Right cardiac atrium (tissue), 5 donors: ENCODE results near the gene SGPL1. TPM values are rescaled to one million over a fixed set of nuclear protein-coding genes. Genes with fewer than 3 reads are reported as not detected.
"Not testable (repeated sequence)": the region's sequence is repeated elsewhere in the genome, so short reads cannot be mapped to it uniquely, and the experiment has no call there.

Experiments used
- ATAC-seq, 2 donors: fragments of 200-7000 bp; cut with Tn5 transposase; one replicate each; pipeline versions ENCODE4 v1.8.0 to v1.9.1; 2020; ENCODE audit warnings: moderate library complexity in 2 of 2, mild to moderate bottlenecking in 1 of 2
- DNase-seq, 3 donors: peaks; one replicate each; pipeline ENCODE4 v3.0.0-alpha.2; 2020
- H3K27ac ChIP-seq: one replicate; pipeline ENCODE4 v1.5.1; 2013; ENCODE audit warnings: mild to moderate bottlenecking, low read length, control low read depth, moderate library complexity
- H3K27me3 ChIP-seq: one replicate; pipeline ENCODE4 v1.6.1; 2013; ENCODE audit not compliant: control insufficient read depth, insufficient read depth
- H3K4me1 ChIP-seq: one replicate; pipeline ENCODE4 v1.6.1; 2013; ENCODE audit warnings: low read length; ENCODE audit not compliant: control insufficient read depth, insufficient read depth
- H3K4me3 ChIP-seq: one replicate; pipeline ENCODE4 v1.5.1; 2013; ENCODE audit warnings: low read length, control low read depth
- H3K9me3 ChIP-seq: one replicate; pipeline ENCODE4 v1.6.1; 2013; ENCODE audit warnings: low read length; ENCODE audit not compliant: control insufficient read depth
- WGBS: extraction: QIAGEN DNeasy Blood & Tissue Kit; methylation state at CpG from one replicate; pipeline ENCODE4 v1.1.7; 2013; 5-methylcytosine and 5-hydroxymethylcytosine counted together
- intact Hi-C, 4 donors: fragments of 100-400 bp; cut with DNase I; formaldehyde crosslinking; loops; one replicate each; pipeline versions ENCODE4 v1.11.0 to v1.14.0; 2022 to 2023
- polyA plus RNA-seq: library from polyadenylated mRNA; stranded (reverse); fragments of 200-250 nt; gene quantifications from one replicate; pipeline ENCODE4 v1.2.3, GENCODE V29; 2013
- total RNA-seq, 4 donors: library from RNA; stranded (reverse); fragmentation: NEBNext Ultra II Directional; extraction: Animal tissue kit (Norgen Biotek cat#: 25700); gene quantifications; one replicate each; pipeline ENCODE4 v1.2.1, GENCODE V29; 2021
- donor health status: healthy with polysubstance abuse.
- donor health status: DM: no; HTN: yes; CAD: no.
- donor health status: DM: no; HTN: no; CAD: no.
- donor health status: DM: no; HTN: yes; CAD: no; lungs with severe emphysema.
- donor health status: DM: yes; HTN: yes; CAD: no.

The SGPL1 gene
- total and polyA plus RNA-seq, 5 donors: 4.2 to 20.2 (median 13.2) TPM

- no peaks in the 10 kb centered on the region for H3K4me1 ChIP-seq
- 87% methylated on average over 1 of the region's 1 CpG for WGBS
- intact Hi-C loops: no loop called here
- DNase-seq (no peak), ATAC-seq (no peak)
- no peaks in the 10 kb centered on the region for H3K27me3 ChIP-seq
- no peaks in the 10 kb centered on the region for H3K9me3 ChIP-seq
- no peak overlapping the region for H3K27ac ChIP-seq
- H3K4me3 ChIP-seq: no peak overlapping the region
Observed at GRCh38 chr10:70845816-70846215, 30.1 kb downstream of the SGPL1 start.

- 78% methylated on average over 2 of the region's 2 CpGs for WGBS
- no peaks in the 10 kb centered on the region for H3K27me3 ChIP-seq
- H3K4me1 ChIP-seq: no peaks in the 10 kb centered on the region
- no peaks in the 10 kb centered on the region for H3K9me3 ChIP-seq
- intact Hi-C loops: no loop called here
- no peak overlapping the region for H3K27ac ChIP-seq
- no peak overlapping the region for H3K4me3 ChIP-seq
- no peak for DNase-seq
- ATAC-seq: no peak
Observed at GRCh38 chr10:70846795-70847194, 31.0 kb downstream of the SGPL1 start.

- Histone ChIP-seq H3K27ac (no peak overlapping the region), H3K4me3 (no peak overlapping the region), H3K4me1 (no peaks in the 10 kb centered on the region), H3K9me3 (no peaks in the 10 kb centered on the region), H3K27me3 (no peaks in the 10 kb centered on the region)
- WGBS: 27% methylated on average over 1 of the region's 1 CpG
- ATAC-seq (no peak), DNase-seq (no peak)
- intact Hi-C loops: no loop called here
Observed at GRCh38 chr10:70847659-70848360, 32.1 kb downstream of the SGPL1 start.

- Histone ChIP-seq H3K4me1 (no peaks in the 10 kb centered on the region), H3K27ac (no peak overlapping the region), H3K9me3 (no peaks in the 10 kb centered on the region), H3K4me3 (no peak overlapping the region), H3K27me3 (no peaks in the 10 kb centered on the region)
- WGBS: 67% methylated on average over 2 of the region's 2 CpGs
- intact Hi-C loops: no loop called here
- no peak for DNase-seq
- ATAC-seq: no peak
Observed at GRCh38 chr10:70849582-70850016, 33.9 kb downstream of the SGPL1 start.

GRCh38 chr10:70850097-70850496 lies 34.3 kb downstream of the SGPL1 start:
- H3K27me3 ChIP-seq: no peaks in the 10 kb centered on the region
- no peaks in the 10 kb centered on the region for H3K9me3 ChIP-seq
- 73% methylated on average over 3 of the region's 3 CpGs for WGBS
- ATAC-seq (no peak), DNase-seq (no peak)
- no peaks in the 10 kb centered on the region for H3K4me1 ChIP-seq
- intact Hi-C loops: no loop called here
- no peak overlapping the region for H3K4me3 ChIP-seq
- H3K27ac ChIP-seq: no peak overlapping the region

- 85% methylated on average over 5 of the region's 5 CpGs for WGBS
- H3K4me3 ChIP-seq: no peak overlapping the region
- no peak for DNase-seq
- peaks cover 1% of the 10 kb centered on the region for H3K4me1 ChIP-seq
- H3K27ac ChIP-seq: no peak overlapping the region
- H3K27me3 ChIP-seq: no peaks in the 10 kb centered on the region
- H3K9me3 ChIP-seq: no peaks in the 10 kb centered on the region
- intact Hi-C loops: no loop called here
- ATAC-seq: no peak
Observed at GRCh38 chr10:70851597-70852475, 36.1 kb downstream of the SGPL1 start.

GRCh38 chr10:70853038-70853437 lies 37.3 kb downstream of the SGPL1 start:
- ATAC-seq (no peak), DNase-seq (no peak)
- H3K9me3 ChIP-seq: no peaks in the 10 kb centered on the region
- H3K4me3 ChIP-seq: no peak overlapping the region
- H3K4me1 ChIP-seq: peaks cover 1% of the 10 kb centered on the region
- H3K27ac ChIP-seq: no peak overlapping the region
- H3K27me3 ChIP-seq: no peaks in the 10 kb centered on the region
- 96% methylated on average over 4 of the region's 4 CpGs for whole genome bisulfite sequencing
- intact Hi-C loops: no loop called here

- DNase-seq (no peak), ATAC-seq (no peak)
- Histone ChIP-seq H3K4me1 (peaks cover 1% of the 10 kb centered on the region), H3K27ac (no peak overlapping the region), H3K4me3 (no peak overlapping the region), H3K9me3 (no peaks in the 10 kb centered on the region), H3K27me3 (no peaks in the 10 kb centered on the region)
- WGBS: 92% methylated on average over 1 of the region's 1 CpG
- intact Hi-C loops: no loop called here
Observed at GRCh38 chr10:70853457-70853856, 37.7 kb downstream of the SGPL1 start.

- ATAC-seq (no peak), DNase-seq (no peak)
- Histone ChIP-seq H3K27me3 (no peaks in the 10 kb centered on the region), H3K27ac (no peak overlapping the region), H3K4me3 (no peak overlapping the region), H3K4me1 (peaks cover 3% of the 10 kb centered on the region), H3K9me3 (no peaks in the 10 kb centered on the region)
- WGBS: 65% methylated on average over 2 of the region's 2 CpGs
- intact Hi-C loops: no loop called here
Observed at GRCh38 chr10:70856454-70856853, 40.7 kb downstream of the SGPL1 start.

- Histone ChIP-seq H3K4me1 (peaks cover 3% of the 10 kb centered on the region), H3K9me3 (no peaks in the 10 kb centered on the region), H3K27me3 (no peaks in the 10 kb centered on the region), H3K27ac (no peak overlapping the region), H3K4me3 (no peak overlapping the region)
- peak; percentile 79 to 88 for ATAC-seq
- no peak for DNase-seq
- intact Hi-C loops: no loop called here
- 58% methylated on average over 5 of the region's 5 CpGs for WGBS
Observed at GRCh38 chr10:70858759-70859158, 43.0 kb downstream of the SGPL1 start.

GRCh38 chr10:70861495-70862197 lies 45.9 kb downstream of the SGPL1 start:
- H3K4me1 ChIP-seq, H3K27ac ChIP-seq, H3K9me3 ChIP-seq, ATAC-seq, intact Hi-C loops, DNase-seq, H3K4me3 ChIP-seq, H3K27me3 ChIP-seq: not testable (repeated sequence)
- WGBS: 98% methylated on average over 42 of the region's 42 CpGs
